ENCODE results near the gene BABAM1. TPM values are rescaled to one million over a fixed set of nuclear protein-coding genes. Genes with fewer than 3 reads are reported as not detected.

The BABAM1 gene
- total and polyA plus RNA-seq, 9 of the 15 experiments (the other 6 are each of a cell fraction or from before 2014, with no cell fraction given), result 14.7 to 160 (median 113) TPM

DNA sequence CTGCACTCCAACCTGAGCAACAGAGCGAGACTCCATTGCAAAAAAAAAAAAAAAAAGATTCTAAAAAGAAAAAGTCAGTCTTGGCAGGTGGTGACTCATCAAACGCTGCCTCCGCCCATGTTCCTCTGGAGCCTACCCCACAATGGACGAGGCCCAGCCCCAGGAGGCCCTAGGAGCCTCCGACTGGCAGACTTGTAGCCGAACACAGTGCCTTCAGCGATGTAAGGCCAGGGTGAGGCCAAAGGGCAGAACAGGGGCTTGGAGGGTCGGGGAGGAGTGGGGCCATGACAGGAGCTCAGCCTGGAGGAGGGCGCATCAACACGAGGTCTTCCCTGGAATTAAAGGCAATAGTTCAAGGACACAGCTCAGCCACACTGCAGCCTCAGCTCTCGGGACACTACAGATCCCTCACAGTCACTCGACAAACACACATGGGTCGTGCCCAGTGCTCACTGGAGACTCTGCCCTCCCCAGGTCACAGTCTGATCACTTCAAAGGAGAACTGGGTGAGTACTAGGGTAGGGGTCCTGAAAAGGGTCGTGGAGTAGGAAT, 47.0 kb upstream of the BABAM1 start (continued):
- TF ChIP-seq ZNF311 (CRISPR knock-in tag; IDR thresholded peaks at IDR 0.05) (no peak), BACH1 (tag; IDR thresholded peaks at IDR 0.05) (no peak), TEAD1 (CRISPR knock-in tag; IDR thresholded peaks at IDR 0.05) (no peak), MIER1 (IDR thresholded peaks at IDR 0.05; ENCODE audit: low read depth) (no peak), ZNF79 (CRISPR knock-in tag; IDR thresholded peaks at IDR 0.05; ENCODE audit: low read depth) (no peak), NR2F6 (CRISPR knock-in tag; IDR thresholded peaks at IDR 0.05) (no peak), TOE1 (IDR thresholded peaks at IDR 0.05; ENCODE audit: borderline replicate concordance) (no peak), TOE1 (CRISPR knock-in tag; IDR thresholded peaks at IDR 0.05; ENCODE audit: borderline replicate concordance, low read depth) (no peak), RBM39 (optimal IDR thresholded peaks at IDR 0.05; ENCODE audit: low read depth, low read length) (no peak), CHD2 (IDR thresholded peaks at IDR 0.05; ENCODE audit: low read depth, low read length) (no peak), KLF1 (tag; IDR thresholded peaks at IDR 0.05) (no peak), ZNF140 (CRISPR knock-in tag; IDR thresholded peaks at IDR 0.05) (no peak), ARHGAP35 (IDR thresholded peaks at IDR 0.05; ENCODE audit: partially characterized antibody) (no peak), ZNF75A (CRISPR knock-in tag; IDR thresholded peaks at IDR 0.05) (no peak), DMBX1 (CRISPR knock-in tag; IDR thresholded peaks at IDR 0.05; ENCODE audit: borderline replicate concordance) (no peak), ZBTB1 (CRISPR knock-in tag; IDR thresholded peaks at IDR 0.05; ENCODE audit: borderline replicate concordance, low read depth) (no peak), POLR2B (IDR thresholded peaks at IDR 0.05; ENCODE audit: low read depth, partially characterized antibody) (peak; percentile 60), ZSCAN29 (IDR thresholded peaks at IDR 0.05) (no peak), KHSRP (IDR thresholded peaks at IDR 0.05) (no peak), ZEB2 (IDR thresholded peaks at IDR 0.05) (no peak), ZKSCAN8 (CRISPR knock-in tag; IDR thresholded peaks at IDR 0.05) (no peak)
- TF ChIP-seq, protein P1, sequence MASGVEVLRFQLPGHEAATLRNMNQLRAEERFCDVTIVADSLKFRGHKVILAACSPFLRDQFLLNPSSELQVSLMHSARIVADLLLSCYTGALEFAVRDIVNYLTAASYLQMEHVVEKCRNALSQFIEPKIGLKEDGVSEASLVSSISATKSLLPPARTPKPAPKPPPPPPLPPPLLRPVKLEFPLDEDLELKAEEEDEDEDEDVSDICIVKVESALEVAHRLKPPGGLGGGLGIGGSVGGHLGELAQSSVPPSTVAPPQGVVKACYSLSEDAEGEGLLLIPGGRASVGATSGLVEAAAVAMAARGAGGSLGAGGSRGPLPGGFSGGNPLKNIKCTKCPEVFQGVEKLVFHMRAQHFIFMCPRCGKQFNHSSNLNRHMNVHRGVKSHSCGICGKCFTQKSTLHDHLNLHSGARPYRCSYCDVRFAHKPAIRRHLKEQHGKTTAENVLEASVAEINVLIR (CRISPR knock-in tag; IDR thresholded peaks at IDR 0.05), result no peak
- TF ChIP-seq, protein P2, sequence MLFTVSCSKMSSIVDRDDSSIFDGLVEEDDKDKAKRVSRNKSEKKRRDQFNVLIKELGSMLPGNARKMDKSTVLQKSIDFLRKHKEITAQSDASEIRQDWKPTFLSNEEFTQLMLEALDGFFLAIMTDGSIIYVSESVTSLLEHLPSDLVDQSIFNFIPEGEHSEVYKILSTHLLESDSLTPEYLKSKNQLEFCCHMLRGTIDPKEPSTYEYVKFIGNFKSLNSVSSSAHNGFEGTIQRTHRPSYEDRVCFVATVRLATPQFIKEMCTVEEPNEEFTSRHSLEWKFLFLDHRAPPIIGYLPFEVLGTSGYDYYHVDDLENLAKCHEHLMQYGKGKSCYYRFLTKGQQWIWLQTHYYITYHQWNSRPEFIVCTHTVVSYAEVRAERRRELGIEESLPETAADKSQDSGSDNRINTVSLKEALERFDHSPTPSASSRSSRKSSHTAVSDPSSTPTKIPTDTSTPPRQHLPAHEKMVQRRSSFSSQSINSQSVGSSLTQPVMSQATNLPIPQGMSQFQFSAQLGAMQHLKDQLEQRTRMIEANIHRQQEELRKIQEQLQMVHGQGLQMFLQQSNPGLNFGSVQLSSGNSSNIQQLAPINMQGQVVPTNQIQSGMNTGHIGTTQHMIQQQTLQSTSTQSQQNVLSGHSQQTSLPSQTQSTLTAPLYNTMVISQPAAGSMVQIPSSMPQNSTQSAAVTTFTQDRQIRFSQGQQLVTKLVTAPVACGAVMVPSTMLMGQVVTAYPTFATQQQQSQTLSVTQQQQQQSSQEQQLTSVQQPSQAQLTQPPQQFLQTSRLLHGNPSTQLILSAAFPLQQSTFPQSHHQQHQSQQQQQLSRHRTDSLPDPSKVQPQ (CRISPR knock-in tag; IDR thresholded peaks at IDR 0.05; ENCODE audit: borderline replicate concordance), result no peak
- TF ChIP-seq, protein P3, sequence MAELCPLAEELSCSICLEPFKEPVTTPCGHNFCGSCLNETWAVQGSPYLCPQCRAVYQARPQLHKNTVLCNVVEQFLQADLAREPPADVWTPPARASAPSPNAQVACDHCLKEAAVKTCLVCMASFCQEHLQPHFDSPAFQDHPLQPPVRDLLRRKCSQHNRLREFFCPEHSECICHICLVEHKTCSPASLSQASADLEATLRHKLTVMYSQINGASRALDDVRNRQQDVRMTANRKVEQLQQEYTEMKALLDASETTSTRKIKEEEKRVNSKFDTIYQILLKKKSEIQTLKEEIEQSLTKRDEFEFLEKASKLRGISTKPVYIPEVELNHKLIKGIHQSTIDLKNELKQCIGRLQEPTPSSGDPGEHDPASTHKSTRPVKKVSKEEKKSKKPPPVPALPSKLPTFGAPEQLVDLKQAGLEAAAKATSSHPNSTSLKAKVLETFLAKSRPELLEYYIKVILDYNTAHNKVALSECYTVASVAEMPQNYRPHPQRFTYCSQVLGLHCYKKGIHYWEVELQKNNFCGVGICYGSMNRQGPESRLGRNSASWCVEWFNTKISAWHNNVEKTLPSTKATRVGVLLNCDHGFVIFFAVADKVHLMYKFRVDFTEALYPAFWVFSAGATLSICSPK (IDR thresholded peaks at IDR 0.05; ENCODE audit: borderline replicate concordance), result no peak

All from K562 (cell line).